ENCODE data around the gene CNKSR3. TPM values are rescaled to one million over a fixed set of nuclear protein-coding genes. Genes with fewer than 3 reads are reported as not detected.

Gene CNKSR3
- total RNA-seq, 1 donor from 2014 or later = 8.8 TPM

DNA sequence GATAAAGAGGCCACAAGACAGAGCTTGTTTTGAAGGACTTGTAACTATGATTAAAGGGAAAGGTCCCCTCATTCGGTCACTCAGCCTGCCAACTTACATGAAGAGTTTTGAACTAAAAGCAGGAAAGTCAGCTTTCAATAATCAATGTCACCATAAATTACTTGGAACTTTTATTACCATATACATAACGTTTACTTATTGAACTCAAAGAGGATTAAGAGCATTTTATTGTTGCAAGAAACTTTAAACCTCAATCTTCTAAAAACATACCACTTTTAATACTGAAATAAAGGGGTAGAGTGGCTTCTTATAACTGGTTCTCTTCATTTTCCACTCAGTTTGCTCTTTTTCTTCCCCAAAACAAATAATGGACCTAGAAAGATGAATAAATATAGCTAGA, 65.1 kb downstream of the CNKSR3 start:
- no peaks in the 10 kb centered on the region for H3K27me3 Mint-ChIP-seq (ENCODE audit: insufficient read depth, low read depth)
- Histone ChIP-seq H3K27me3 (no peaks in the 10 kb centered on the region), H4K20me1 (ENCODE audit: low read depth) (no peaks in the 10 kb centered on the region), H3K79me2 (ENCODE audit: low read depth) (no peaks in the 10 kb centered on the region), H3K9me3 (ENCODE audit: low read depth) (no peaks in the 10 kb centered on the region), H3K27ac (no peak overlapping the region), H3K4me3 (no peak overlapping the region), H3K4me2 (no peak overlapping the region), H3K4me1 (peaks cover 7% of the 10 kb centered on the region), H3F3A (ENCODE audit: low read depth) (no peaks in the 10 kb centered on the region), H3K9ac (no peak overlapping the region), H3K36me3 (no peaks in the 10 kb centered on the region), H2AFZ (replicated peaks) (no peak overlapping the region)
- H3K36me3 Mint-ChIP-seq = peaks cover 14% of the 10 kb centered on the region
- H3K4me3 Mint-ChIP-seq = no peak overlapping the region
- peaks cover 6% of the 10 kb centered on the region for H3K4me1 Mint-ChIP-seq
- H3K9me3 Mint-ChIP-seq = no peaks in the 10 kb centered on the region
- TF ChIP-seq EZH2phosphoT487 (IDR thresholded peaks at IDR 0.05) = no peak
- TF ChIP-seq EZH2 (IDR thresholded peaks at IDR 0.05) = no peak
- TF ChIP-seq, protein P1, sequence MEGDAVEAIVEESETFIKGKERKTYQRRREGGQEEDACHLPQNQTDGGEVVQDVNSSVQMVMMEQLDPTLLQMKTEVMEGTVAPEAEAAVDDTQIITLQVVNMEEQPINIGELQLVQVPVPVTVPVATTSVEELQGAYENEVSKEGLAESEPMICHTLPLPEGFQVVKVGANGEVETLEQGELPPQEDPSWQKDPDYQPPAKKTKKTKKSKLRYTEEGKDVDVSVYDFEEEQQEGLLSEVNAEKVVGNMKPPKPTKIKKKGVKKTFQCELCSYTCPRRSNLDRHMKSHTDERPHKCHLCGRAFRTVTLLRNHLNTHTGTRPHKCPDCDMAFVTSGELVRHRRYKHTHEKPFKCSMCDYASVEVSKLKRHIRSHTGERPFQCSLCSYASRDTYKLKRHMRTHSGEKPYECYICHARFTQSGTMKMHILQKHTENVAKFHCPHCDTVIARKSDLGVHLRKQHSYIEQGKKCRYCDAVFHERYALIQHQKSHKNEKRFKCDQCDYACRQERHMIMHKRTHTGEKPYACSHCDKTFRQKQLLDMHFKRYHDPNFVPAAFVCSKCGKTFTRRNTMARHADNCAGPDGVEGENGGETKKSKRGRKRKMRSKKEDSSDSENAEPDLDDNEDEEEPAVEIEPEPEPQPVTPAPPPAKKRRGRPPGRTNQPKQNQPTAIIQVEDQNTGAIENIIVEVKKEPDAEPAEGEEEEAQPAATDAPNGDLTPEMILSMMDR (IDR thresholded peaks at IDR 0.05) = no peak
- H3K27ac Mint-ChIP-seq = no peak overlapping the region
- no peak for DNase-seq (ENCODE audit: low spot score)

DNA sequence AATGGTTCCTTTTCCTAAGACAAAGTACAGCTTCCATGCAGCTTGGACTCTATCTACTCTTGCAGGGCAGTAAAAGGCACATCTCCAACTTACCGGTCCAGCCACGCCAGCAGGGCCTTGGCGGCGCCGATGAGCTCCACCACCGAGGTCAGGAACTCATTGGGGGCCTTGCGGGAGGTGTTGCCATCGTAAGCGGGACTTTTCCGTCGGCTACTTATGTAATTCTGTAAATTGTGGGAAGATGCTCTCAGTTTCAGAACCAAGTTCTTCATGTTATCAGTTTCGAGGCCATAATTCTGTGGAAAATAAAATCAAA, 68.5 kb downstream of the CNKSR3 start:
- no peaks in the 10 kb centered on the region for H3K79me2 ChIP-seq (ENCODE audit: low read depth)
- peaks cover 2% of the 10 kb centered on the region for H3K27me3 Mint-ChIP-seq (ENCODE audit: insufficient read depth, low read depth)
- H3K27me3 ChIP-seq = no peaks in the 10 kb centered on the region
- no peaks in the 10 kb centered on the region for H3K36me3 ChIP-seq
- H3K4me1 ChIP-seq = peaks cover 7% of the 10 kb centered on the region
- H3K4me2 ChIP-seq = no peak overlapping the region
- no peak overlapping the region for H3K9ac ChIP-seq
- no peaks in the 10 kb centered on the region for H3K9me3 ChIP-seq (ENCODE audit: low read depth)
- peaks cover 14% of the 10 kb centered on the region for H3K36me3 Mint-ChIP-seq
- H3K4me3 Mint-ChIP-seq = no peak overlapping the region
- no peaks in the 10 kb centered on the region for H3K9me3 Mint-ChIP-seq
- no peak for DNase-seq (ENCODE audit: low spot score)
- H3K4me3 ChIP-seq = no peak overlapping the region
- no peaks in the 10 kb centered on the region for H3F3A ChIP-seq (ENCODE audit: low read depth)
- H3K27ac ChIP-seq = no peak overlapping the region
- no peaks in the 10 kb centered on the region for H4K20me1 ChIP-seq (ENCODE audit: low read depth)
- no peaks in the 10 kb centered on the region for H3K4me1 Mint-ChIP-seq
- H3K27ac Mint-ChIP-seq = no peak overlapping the region
- no peak overlapping the region for H2AFZ ChIP-seq (replicated peaks)
- no peak for TF ChIP-seq EZH2phosphoT487 (IDR thresholded peaks at IDR 0.05)
- no peak for TF ChIP-seq EZH2 (IDR thresholded peaks at IDR 0.05)
- TF ChIP-seq, protein P1 (IDR thresholded peaks at IDR 0.05) = no peak

DNA sequence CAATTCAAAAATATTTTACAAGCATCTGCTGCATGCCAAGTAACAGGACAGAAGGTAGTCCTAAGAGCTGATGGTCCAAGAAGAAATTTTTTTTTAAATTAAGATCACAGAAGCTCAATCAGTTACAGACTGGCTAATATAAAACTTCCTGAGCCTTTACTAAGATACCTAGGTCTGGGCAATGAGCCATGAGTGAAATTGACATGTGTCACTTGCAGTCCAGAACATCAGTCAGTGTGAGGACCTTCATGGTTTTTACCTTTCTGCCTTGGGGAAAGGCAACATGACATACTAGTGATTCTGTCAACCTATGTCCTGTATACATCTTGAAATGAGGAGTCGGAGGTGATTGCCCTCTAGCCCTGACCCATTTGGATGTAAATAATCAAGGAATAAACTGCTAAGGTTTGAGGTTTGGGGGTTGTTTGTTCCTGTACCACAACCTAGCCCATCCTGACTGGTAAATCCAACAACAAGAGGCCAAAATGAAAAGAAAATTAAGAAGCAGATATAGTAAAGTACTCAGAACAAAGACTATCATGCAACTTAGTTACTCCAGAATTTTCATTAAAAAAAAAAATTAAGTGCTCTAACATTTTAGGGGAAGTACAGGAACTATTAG, 70.0 kb downstream of the CNKSR3 start:
- no peak for TF ChIP-seq EZH2phosphoT487 (IDR thresholded peaks at IDR 0.05)
- TF ChIP-seq, protein P1 (IDR thresholded peaks at IDR 0.05) = no peak
- no peak for TF ChIP-seq EZH2 (IDR thresholded peaks at IDR 0.05)
- H3K27me3 ChIP-seq = no peaks in the 10 kb centered on the region
- no peak for DNase-seq (ENCODE audit: low spot score)
- Mint-ChIP-seq H3K9me3 (peaks cover 2% of the 10 kb centered on the region), H3K4me3 (no peak overlapping the region), H3K27me3 (ENCODE audit: insufficient read depth, low read depth) (peaks cover 3% of the 10 kb centered on the region), H3K27ac (no peak overlapping the region), H3K4me1 (no peaks in the 10 kb centered on the region), H3K36me3 (peaks cover 20% of the 10 kb centered on the region)
- no peak overlapping the region for H3K9ac ChIP-seq
- no peaks in the 10 kb centered on the region for H4K20me1 ChIP-seq (ENCODE audit: low read depth)
- H3K4me1 ChIP-seq = peaks cover 6% of the 10 kb centered on the region
- no peaks in the 10 kb centered on the region for H3K36me3 ChIP-seq
- no peaks in the 10 kb centered on the region for H3K9me3 ChIP-seq (ENCODE audit: low read depth)
- H3K27ac ChIP-seq = no peak overlapping the region
- H3K4me2 ChIP-seq = no peak overlapping the region
- no peak overlapping the region for H2AFZ ChIP-seq (replicated peaks)
- H3K79me2 ChIP-seq (ENCODE audit: low read depth) = no peaks in the 10 kb centered on the region
- no peaks in the 10 kb centered on the region for H3F3A ChIP-seq (ENCODE audit: low read depth)
- H3K4me3 ChIP-seq = no peak overlapping the region
